NCI-H1417 (cell line): Measurements from ENCODE around the gene KDM2B.

Experiments used
- DNase-seq, 3 experiments: peaks; one replicate each; lab custom pipeline; 2025; lab: John Stamatoyannopoulos, UW

Gene KDM2B

DNA sequence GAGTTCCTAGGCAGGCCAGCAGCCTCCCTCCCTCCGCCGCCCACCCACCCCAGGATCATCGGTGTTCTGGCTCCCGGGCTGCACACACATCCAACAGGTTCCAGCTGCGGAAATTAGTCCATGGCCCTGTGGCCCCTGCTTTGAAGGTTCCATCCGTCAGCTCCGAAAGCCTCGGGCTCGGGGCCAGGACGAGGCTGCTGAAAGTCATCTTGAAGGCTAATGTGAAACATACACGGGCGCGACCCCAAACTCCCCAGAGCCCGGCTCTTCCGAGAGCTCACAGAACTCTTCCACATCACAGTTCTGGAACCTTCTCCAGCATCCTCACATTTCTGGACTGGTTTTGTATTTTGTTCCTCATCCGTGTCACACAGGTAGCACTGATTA, 19.8 kb downstream of the KDM2B start:
- no peak for DNase-seq

DNA sequence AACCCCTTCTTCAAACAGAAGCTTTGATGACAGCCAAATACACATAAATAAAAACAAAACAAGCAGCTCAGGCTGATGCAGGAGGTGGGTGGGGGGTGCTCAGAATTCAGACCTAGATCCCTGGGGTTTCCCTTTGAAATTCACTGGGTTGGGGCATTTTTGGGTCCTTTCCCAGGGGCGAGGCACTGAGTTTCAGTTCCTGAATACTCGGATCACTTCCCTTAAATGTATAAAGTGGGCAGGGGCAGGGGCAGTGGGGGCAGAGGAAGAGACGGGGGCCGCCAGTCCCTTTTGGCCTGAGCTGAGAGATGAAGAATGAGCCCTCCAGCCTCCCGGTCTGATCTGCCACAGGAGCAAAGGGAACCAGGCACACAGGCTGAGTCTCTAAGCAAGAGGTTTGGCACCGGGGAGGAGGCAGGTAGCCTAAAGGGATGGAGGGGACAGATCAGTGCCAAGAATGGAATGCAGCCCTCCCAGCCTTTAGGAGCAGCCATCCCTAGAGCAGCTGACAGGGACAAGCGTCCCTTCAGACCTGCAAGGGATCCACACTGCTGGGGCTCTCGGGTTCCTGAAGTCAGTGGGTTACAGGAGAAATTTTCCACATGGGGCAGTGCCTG, 20.3 kb downstream of the KDM2B start:
- DNase-seq: no peak

DNA sequence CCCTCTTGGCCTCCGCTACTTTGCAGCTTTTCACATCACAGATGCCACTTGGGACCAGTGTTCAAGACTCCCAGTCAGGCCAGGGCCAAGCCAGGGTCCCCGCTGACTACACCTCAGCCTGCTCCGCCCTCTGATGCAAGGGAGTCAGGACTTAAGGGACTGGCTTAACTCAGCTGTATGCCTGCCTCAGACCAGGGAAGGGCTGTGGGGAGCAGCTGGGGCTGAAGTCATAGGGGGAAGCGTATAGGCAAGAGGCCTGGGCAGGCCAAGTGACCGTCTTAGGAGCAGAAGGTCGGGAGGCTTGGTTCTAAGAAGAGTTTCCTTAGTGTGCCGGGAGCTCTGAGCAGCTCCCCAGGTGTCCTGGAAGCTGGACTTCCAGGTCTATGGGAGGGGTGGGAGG, 21.9 kb downstream of the KDM2B start:
- DNase-seq: no peak

DNA sequence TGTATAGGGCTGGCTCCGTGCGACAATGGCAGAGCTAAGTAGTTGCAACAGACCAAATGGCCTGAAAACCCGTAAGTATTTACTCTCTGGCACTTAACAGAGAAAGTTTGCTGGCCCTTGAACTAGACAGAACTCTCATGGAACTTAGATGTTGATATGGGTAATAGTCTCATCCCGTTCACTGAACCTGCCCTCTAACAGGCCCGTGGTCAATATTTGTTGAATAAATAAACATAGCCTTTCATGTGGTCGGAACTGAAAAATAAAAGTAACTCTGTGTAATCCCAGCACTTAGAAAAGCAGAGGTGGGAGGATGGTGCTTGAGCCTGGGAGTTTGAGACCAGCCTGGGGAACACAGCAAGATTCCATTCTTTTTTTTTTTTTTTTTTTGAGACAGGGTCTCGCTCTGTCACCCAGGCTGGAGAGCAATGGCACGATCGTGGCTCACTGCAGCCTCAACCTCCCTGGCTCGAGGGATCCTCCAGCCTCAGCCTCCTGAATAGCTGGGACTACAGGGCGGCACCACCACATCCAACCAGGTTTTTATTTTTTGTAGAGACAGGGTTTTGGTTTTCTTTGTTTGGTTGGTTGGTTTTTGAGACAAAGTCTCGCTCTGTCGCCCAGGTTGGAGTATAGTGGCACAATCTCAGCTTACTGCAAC, 29.7 kb downstream of the KDM2B start:
- no peak for DNase-seq

DNA sequence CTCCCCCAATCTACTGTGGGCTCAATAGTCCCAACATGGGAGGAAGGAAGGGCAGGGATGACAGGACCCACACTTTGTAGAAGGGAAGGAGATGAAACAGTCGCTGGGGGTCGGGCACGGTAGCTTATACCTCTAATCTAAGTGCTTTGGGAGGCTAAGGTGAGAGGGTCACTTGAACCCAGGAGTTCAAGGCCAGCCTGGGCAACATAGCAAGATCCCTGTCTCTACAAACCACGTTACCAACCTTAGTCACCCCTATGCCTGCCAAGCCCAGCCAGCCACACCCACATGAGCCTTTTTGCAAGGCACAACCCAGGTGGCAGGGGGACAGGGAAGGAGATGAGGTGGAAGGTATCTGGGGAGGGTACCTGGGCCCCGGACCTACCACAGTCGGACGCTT, 31.7 kb downstream of the KDM2B start:
- DNase-seq: no peak

DNA sequence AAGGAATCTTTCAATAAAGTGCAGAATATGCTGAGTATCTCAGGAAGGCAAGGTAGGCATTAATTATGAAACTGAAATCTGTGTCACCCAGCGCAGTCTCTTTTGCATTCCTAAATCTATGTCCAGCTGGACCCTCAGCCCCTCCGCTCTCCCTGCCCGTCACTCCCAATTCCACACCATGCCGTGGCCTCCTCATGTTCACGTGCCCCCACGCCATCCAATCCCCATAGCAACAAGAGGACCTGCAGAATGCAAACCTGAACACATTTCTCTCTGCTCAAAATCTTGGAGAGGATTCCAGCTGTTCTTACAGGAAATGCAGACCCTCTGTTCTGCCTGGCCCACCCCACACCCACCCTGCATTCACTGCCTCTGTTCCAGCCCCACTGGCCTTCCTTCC, 35.3 kb downstream of the KDM2B start:
- DNase-seq: no peak

DNA sequence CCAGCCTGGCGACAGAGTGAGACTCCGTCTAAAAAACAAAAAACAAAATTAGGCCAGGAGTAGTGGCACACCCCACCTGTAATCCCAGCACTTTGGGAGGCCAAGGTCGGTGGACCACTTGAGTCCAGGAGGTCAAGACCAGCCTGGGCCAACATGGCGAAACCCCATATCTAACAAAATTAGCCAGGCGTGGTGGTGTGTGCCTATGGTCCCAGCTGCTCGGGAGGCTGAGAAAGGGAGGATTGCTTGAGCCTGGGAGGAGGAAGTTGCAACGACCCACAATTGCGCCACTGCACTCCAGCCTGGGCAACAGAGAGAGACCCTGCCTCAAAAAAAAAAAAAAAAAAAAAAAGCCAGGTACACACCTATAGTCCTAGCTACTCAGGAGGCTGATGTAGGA, 37.0 kb downstream of the KDM2B start:
- DNase-seq: no peak

DNA sequence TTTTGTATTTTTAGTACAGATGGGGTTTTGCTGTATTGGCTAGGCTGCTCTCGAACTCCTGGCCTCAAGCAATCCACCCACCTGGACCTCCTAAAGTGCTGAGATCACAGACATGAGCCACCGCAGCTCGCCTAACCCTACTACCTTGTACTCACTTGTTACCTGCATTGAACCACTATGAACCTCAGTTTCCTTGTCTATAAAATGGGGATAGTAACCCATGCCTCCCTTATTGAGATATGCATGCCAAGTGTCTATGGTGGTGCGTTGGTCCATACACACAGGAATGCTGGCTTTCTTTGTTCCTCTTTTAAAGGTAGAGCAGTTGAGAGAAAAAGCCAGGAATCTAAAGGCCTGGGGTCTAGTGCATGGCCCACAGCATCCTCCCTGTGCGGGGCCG, 40.9 kb downstream of the KDM2B start:
- DNase-seq: no peak

DNA sequence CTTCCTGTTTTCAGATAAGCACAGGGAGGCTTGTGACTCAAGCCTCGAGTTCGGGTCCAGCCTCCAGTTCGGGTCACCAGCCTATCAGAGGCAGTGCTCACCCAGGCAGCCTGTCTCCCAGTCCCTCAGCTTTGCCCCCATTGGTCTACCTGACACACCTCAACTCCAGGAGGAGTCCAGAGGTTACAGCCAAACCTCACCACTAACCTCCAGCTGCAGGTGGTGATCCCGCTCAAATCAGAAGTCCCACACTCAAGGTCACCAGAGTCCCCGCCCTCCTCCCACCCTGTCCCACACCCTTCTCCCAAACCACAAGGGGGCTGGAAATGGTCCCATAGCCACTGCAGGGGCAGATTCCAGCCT, 42.1 kb downstream of the KDM2B start:
- peak; percentile 9 to 57 (median 27) for DNase-seq

DNA sequence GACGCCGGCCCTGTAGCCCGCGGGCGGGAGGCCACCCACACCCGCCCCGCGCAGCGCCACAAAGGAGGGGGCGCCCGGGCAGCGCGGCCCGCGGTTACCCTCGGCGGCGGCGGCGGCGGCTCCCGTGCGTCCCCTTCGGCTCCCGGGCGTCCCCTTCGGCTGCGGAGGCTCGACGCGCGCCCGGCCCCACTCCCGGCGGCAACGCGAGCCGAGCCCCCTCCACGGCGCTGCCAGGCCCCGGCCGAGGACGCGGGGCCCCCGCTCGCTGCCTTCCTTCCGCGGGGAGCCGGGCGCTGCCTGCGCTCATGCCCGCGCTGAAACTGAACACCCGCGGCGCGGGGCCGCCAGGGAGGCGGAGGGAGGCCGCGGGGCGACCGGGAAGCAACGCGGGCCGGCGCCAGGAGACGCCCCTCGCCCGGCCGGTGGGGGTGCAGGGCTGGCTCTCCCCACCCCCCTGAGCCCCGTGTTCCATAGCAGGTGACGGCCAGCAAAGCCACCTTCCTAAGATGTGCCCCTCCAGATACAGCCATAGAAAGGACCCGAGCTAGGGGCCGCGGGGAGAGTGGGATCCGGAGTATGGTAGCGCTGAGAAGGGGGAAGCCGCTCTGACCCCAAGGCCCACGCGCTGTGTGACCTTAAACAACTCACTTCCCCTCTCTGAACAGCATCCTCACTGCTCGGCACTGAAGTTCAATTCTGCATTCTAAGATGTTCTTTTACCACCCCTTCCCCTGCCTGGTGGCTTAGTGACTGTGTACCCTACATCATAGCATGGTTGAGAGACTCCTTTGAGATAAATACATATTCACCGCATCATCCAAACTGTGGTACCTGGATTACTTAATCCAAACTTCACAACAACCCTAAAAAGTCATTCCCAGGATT, 42.8 kb downstream of the KDM2B start:
- DNase-seq: peak; percentile 57 to 79 (median 69)

DNA sequence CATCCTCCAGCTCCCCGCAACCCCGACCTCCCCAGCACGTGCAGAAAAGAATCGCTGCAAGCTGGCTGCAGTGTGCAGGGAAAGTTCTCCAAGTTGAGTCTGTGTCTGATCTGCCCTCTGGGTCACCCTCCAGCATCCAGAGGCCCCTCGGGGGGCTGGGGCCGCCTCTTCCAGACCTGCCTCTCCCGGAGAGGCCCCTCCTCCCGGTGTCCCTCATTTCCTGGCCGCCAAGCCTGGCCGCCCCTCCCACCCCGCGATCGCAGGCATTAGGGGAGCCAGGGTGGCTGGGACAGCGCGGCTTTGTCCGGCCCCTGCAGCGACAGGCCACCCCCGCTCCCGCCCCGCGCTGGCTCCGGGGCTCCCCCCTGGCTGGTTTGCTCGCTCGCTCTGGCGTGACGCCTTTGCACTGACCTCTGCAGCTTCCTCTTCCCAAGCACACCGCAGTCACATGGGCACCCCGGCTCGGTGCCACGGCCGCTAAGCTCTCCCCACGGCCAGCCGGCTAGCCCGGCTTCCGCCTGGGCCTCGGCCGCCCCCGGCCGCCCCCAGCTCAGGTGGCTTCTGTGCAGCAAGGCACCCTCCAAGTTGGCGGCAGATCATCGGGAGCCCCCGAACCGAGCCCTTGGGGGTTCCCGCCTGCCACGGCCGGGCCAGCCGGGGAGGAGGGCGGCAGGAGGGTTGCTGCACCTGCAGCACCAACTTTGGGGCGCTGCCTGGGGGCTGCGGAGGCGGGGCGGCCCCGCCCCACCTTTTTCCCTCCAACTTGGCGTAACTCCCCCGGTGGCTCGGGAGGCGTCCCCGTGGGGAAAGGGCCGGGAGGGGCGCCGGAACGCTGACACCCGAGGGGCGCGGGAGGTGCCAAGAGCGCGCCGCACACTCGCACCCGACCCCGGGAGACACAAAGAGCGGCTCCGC, 43.7 kb downstream of the KDM2B start:
- DNase-seq: peak; percentile 57 to 90 (median 88)

DNA sequence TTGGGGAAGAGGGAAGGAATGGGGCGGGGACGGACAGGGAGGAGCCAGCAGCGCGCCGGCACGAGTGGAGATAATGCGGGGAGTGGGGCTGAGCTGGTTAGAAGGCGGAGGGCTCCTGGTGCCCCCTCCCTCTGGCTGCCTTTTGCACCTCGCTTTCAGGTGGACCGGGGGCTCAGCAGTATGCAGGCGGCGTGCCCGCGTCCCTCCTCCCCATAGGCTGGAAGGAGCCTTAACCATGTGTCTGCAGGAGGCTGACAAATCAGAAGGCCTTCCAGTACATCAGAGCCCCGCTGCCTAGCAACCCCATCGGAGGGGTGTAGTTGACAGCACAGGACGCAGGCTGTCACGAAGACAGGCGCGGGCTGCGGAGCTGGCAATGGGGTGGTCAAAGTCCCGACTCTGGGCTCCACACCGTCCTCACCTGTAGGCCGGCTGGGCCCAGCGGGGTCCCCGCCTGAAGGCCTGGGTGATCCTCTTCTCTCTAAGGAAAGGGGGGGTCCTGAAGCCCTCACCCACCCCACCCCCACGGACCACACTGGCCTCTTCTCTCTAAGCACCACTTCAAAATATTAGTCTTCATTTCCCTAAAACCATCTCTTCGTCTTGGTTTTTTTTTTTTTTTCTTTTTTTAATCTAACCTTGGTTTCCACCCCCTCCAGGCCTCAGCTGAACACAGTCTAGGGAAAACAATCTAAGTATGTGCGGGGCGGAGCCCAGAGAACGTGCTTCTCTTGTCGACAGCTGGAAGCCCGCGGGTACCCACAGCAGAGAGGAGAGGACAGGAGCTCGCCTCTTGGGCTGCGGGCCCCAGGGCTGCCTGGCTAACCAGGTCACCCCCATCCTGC, 44.5 kb downstream of the KDM2B start:
- peak; percentile 89 to 95 (median 92) for DNase-seq

DNA sequence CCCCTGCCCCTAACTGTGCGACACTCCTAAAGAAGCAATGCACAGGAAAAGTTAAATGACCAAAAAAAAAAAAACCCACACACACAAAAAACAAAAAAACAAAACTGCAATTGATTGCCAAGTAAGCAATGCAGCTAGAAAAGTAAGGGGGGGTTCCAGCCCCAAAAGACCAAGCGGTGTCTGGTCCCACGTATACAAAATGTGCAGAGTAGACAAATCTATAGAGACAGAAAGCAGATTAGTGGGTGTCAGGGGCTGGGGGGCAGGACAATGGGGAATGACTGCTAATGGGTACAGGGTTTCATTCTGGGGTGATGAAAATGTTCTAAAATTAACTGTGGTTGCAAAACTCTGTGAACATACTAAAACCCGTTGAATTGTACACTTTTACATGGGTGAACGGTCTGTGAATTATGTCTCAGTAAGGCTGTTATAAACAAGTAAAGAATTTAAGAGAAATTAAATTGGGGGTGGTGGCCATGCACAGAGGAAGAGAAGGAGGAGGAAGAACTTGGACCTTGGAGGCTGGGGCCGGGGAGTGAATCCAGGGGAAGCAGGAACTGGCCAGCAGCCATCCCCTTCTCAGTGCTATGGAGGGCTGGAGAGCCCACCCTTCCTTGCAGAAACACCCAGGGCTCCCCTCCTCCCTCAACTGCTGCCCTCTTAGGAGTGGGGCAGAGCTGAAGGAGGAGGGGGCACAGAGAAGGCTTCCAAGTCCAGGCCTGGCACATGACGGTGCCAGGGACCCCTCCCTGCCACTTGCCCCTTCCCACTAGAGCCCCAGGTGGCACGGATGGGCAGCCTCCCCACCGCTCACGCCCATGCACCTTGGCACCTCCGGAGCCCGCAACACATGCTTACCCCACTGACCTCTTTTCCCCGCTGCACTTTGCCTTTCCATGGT, 45.4 kb downstream of the KDM2B start:
- DNase-seq: no peak

DNA sequence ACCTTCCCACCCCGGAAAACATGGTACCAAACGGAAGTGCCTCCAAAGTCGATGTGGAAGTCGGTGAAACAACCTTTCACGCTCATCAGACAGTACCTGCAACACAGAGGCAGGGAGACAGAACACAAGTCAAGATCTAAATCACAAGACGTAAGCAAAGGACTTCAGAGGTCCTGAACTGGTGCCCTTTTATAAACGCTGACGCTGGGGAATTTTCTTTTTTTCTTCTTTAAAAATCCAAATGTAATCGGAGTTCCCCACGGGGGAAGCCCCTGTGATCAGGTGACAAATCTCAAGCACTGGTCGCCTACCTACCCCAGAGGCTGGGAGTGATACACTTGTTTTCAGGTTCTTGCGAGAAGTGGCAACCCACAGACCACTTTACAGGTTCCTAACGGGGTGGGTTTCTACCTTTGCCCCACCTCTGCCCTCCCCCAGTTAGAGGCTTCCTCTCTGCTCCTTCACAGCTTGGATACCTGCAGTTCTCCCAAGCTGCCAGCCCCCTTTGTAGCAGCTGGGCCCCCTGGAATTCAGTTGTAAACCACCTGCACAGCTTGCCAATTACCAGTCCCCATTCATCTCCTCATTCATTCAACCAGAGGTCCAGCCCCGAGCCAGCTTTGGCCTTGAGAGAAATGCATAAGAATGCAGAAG, 46.2 kb downstream of the KDM2B start:
- DNase-seq: no peak

DNA sequence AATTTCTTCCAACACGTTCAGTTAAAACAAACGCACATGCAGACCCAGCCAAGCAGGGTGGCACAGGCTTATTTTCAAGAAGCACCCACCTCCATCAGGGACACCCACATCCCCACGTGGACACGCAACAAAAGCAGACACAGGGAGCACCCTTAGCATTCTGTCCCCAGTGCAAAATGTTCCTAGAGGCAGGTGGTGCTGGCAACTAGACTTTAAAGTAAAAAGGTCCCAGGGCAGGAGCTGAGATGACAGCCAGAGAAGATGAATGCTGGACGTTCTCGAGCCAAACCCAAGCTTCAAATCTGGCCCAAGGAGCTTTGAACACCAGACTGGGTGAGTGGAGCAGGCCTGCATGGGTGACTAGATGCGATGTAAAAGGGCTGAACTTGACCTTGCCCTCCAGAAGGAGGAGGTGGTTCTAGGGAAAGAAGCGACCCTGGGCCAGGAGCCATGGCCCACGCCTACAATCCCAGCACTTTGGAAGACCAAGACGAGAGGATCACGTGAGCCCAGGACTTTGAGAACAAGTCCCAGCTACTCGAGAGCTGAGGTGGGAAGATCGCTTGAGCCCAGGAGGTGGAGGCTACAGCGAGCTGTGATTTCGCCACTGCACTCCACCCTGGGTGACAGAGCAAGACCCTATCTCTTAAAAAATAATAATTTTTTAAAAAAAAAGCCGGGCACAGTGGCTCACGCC, 47.3 kb downstream of the KDM2B start:
- DNase-seq: no peak

DNA sequence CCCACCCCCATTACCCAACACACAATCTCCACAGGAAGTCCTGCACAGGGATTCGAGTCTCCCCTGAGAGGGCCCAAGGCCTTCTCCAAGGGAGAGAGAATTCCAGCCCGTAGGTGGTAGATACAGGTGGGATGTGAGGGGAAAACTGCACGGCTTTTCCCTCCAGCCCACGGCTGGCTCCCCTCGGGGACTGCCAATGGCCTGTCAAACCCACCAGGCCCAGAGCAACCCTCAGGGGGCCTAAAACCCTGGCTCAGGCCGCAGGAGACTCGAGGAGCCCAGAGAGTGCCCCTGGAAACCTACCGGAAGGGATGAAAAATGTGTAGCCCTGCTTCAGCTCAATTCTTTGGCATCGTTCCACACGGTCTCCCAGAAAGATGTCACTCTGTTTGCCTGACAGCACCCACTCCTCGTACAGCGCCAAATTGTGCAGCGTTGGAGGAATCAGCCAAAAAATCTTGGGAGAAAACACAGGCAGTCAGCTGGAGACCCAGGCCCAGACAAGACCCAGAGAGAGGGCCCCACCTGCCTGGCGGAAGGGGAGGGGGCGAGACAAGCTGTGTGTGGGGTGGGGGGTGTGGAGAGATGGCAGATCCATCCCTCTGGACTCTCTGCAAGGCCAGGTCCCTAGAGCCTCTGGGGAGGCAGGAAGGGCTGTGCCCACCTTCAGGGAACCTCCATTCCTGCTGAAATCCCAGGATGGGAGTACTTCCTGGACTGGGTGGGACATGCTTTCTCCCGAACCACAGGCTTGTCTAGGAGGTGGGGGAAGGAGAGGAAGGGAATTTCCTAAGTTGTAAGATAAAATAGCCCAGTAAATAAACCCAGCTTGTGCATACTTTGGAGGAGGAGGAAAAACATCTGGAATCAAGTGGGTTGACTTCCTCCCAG, 48.1 kb downstream of the KDM2B start:
- no peak for DNase-seq

DNA sequence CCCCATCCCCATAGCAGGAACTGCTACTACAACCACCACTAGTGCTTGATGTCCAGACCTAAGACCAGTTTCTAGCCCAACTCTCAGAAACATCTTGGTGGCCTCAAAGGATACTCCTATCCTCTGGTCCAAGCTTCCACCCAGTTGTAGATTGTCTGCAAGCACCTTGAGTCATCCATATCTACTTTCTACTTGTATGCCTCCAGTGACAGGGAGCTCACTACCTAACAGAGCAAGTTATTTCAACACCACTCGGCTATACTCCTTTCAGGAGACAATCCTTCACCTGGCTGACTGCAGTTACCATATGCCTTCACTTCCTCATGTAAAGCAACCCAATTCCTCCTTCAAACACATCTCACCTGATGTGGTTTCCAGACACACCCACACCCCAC, 49.5 kb downstream of the KDM2B start:
- no peak for DNase-seq
